NCI-H1694 treated with DMSO at 0.1 percent for 48 hours (cell line): ENCODE results near the gene NCBP3.
"Not testable (repeated sequence)": the region's sequence is repeated elsewhere in the genome, so short reads cannot be mapped to it uniquely, and the experiment has no call there.

Experiments used
- DNase-seq: peaks from one replicate; lab custom pipeline; 2025; lab: John Stamatoyannopoulos, UW

The NCBP3 gene

DNA sequence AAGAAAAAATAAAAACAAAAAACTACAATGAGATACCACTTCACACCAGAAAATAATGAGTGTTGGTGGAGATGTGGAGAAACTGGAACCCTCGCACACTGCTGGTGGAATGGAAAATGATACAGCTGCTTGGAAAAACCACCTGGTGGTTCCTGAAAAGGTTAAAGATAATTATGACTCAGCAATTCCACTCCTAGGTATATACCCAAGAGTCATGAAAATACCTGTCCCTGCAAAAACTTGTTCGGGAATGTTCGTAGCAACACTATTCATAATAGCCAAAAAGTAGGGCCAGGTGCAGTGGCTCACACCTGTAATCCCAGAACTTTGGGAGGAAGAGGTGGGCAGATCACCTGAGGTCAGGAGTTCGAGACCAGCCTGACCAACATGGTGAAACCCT lies 36.9 kb downstream of the NCBP3 start:
- DNase-seq = no peak

DNA sequence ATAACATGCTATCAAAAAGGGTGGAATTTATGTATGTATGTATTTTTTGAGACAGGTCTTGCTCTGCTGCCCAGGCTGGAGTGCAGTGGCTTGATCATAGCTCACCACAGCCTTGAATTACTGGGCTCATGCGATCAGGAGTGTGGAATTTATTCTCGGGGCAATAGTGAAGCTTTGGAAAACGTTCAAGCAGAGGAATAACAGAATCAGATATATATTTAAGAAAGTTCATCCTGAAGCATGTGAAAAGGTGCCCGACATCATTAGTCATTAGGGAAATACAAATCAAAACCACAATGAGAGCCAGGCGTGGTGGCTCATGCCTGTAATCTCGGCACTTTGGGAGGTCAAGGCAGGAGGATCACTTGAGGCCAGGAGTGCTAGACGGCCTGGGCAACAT lies 37.3 kb downstream of the NCBP3 start:
- DNase-seq = no peak

DNA sequence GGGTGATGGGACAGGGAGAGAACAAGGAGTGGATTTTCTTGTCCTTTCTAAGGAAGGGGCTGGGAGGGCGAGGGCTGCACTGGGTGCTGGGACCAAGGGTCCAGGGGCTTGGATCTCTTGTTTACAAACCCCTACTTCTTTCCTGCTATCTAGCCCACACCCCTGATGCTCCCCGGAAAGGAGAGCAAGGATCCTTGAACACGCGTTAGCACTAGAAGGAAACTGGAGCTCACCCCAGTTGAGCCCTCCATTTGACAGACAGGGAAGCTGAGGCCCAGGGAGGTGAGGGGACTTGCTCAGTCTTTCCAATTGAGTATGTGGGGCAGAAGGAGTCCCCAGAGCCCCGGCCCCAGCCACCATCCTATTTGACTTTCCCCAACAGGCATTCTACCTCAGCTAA lies 40.5 kb downstream of the NCBP3 start:
- DNase-seq = no peak

DNA sequence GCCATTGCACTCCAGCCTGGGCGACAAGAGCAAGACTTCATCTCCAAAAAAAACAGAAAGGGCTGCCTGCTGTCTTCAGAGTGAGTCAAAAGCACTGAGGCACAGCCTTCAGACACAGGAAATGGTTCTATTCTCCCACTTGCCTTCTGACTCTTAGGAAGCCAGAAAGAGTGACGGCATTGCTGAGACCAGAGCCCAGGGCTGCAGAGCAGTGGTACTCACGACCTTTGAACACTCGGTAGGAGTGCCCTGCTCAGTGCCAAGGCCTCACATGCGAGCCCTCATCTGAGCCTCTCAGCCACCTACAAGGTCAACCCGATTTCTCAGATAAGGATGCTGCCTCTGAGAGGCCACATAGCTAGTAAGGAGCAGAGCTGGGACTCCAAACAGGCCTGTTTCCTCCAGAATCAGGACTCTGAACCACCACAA lies 41.5 kb downstream of the NCBP3 start:
- DNase-seq = no peak

DNA sequence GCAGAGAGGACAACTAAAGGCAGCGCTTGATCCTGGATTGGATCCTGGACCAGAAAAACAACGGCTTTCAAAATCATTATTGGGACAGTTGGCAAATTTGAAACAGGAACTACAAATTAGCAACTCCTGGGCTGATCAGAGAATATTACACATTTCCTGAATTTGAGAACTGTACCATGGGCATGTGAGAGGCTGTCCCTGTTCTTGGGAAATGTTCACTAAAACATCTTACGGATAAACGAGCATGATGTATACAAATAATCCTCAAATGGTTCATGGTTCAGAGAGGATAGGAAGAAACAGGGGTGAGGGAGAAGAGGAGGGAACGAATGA lies 42.8 kb downstream of the NCBP3 start:
- no peak for DNase-seq

DNA sequence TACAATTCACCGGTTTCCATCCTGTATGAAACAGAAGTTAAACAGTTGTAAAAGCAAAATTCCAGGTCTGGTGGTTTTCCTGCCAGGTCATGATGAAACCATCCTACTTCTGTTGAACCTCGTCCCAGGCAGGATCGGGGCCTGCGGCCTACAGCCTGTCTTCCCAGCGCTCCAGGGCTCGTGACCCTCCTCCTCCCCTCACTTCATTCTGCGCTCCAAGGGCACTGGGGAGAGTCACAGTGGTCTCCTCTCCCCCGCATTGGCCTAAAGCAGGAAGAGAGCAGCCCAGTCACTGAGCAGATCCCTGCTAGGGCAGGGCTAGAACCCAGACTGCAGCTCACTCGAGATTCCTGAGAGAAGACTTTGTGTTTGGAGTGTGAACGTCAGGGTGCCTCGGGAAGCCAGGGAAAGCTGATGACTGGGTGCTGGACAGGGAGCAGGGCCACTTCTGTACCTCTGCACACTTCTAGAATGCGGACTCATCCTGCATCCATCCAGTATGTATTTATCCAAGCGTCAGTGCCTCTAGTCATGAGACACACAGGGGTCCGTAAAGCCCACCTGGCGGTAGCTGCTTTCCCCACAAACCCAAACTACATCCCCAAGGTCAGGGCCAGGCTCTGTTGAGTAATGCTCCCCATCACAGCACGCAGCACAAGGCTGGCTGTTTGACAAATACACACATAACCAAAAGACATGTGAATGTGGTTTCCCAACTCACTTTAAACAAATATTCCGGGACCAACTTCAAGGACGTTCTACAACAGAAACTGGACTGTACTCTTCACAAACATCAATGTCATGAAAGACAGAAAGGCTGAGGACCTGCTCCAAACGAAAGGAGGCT lies 43.4 kb downstream of the NCBP3 start:
- no peak for DNase-seq

DNA sequence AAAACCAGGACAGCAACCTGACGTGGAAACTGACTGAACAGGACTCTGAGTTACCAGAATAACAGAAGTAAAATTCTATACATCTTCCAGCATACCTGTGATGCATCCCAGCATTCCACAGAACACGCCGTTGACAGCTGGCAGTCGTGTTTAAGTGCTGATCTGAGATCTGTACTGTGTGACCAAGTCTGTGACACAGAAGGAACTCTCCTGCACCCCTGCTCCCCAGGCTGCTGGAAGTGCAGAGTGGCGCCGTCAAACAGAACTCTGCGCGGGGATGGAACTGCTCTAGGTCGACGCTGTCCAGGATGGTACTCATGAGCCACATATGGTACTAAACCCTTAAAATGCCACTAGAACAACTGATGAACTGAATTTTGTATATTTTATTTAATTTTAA lies 44.3 kb downstream of the NCBP3 start:
- no peak for DNase-seq

DNA sequence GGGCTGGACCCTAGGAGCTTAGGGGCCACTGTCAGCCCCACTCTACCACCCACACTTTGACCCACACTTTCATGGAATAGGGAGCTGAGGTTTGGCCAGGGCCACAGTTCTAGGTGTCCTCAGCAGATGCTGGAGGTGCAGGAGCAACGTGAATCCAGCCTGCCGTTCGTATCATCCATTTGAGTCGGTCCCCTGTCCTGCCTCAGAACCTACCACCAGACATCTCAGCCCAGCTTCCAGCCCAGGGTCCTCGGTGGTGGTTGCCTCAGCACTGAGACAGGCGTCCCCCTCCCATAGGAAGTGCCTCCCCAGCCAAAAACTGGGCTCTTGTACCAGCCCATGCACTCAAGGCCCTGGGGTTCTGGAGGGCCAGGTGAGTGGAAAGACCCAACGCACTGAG lies 44.7 kb downstream of the NCBP3 start:
- DNase-seq = no peak

DNA sequence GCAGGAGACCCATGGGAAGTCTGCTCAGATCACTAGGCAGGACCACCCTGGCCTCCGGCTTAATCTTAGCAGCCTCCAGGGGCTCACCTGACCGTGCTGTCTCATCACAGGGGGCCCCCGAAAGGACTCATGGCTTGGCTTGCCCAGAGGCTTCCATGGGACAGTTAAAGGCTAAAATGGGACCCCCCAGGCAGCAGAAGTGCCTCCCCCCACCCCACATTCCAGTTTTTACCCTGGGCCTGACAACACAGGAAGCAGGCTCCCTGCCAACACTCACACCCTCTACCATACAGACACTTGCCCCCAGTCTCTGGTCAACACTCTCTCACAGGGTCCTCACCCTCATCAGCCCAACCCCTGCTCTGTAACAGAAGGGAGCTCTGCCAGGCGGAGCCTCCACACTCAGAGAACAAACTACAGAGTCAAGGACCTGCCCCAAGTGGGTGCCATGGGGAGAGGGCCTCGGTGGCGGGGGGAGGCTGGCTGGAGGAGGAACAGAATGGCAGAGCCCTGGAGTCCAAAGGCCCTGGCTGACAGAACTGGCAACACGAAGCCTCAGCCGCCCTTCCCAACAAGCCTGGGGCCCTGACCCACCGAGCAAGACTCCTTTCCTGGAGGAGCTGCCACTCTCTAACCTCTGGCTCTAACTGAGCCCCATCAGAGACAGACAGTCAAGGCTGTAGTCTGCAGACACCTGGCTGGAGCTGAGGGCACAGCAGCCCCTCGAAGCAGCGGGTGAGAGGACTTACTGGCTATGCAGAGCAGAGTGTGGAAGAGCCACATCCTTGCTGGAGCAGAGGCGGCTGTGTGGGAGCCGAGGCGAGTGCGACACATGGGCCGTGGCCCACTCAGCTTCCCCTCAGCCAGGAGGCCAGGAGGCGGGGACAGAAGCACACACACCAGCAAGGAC lies 45.4 kb downstream of the NCBP3 start, which contains the start of gene ITGAE:
ITGAE (minus strand) TSS at position 827 of the 910 bp plus-strand sequence; CDS start at position 783, 44 bp downstream.
- no peak for DNase-seq

DNA sequence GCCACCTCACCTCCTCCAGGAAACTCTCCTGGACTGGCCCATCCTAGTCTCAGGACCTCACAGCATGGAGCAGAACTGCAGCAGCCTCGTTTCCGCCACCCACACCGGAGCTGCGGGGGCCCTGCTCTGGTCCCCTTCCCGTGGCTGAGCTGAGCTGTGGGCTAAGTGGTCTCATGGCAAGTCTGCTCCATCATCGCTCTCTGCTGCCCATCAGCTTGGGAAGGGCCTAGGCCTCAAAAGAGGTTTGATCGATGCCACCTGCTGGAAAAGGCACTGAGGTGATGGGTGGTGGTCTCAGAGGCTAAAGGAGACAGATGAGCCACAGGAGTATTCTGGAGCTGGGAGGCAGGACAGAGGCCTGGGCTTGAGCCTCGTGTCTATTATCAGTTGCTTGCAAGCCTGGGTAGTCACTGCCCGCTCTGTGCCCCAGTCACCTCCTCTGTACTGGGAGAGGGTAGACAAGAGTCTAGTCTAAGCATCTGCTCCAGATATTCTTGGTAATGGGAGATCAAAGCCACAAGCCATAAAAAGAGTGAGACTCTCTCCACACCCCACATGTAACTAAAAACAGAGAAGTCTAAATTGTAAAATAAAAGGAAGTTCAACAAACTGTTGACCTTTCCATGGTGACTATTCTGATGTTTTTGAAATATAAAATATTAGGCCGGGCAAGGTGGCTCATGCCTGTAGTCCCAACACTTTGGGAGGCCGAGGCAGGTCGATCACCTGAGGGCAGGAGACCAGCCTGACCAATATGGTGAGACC lies 46.7 kb downstream of the NCBP3 start:
- no peak for DNase-seq

DNA sequence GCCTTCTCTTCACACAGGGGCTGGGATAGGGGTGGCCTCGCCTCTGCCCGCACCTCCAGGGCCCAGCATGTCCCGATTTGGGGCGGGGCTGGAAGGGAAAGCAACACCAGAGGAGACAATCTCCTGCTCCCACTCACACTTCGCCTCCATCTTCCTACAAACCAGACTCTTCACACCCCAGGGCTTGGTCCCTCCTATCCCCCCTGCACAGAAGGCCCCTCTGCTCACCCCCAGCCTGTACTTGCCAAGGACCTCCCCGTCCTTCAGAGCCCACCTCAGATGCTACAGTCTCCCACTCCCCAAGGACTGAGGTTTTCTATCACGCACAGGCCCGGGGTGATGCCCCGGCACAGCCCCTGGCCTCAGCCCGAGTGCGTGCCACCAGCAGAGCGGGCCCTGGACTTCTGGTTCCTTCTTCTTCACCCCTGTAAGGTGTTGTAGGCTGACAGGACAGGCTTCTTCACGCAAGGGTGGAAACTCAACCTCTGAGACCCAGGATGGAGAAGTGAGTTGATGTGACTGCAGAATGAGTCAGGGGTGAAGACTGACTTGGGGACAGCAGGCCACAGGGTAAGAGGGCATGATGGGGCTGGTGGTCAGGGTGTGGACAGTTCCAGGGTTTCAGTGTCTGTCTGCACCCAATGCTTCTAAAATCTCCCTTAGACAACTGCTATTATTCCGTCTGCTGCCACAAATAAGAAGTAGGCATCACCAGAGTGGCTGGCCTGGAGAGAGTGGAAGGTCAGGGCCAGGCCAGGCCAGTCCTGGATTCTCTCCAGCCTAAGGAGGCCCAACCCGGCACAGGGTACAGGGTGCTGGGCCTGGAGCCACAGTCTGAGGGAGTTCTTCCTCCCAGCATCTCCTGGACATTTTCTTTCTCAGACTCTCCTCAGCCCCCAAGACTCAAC lies 47.5 kb downstream of the NCBP3 start:
- DNase-seq = no peak

DNA sequence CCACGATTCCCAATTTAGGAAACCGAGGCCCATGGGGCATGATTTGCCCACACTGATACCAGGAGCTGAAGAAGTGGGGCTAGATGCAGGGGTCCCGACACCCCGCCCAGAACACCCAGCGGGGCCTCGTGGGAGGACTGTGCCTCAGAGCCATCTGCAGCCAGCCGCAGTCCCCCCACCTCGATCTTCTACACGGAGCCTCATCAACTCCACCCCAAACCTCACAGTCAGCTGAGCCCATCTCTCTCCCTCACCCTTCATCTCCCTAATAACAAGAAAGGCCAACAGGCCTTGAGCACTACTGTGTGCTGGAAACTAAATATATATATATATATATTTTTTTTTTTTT lies 49.2 kb downstream of the NCBP3 start:
- no peak for DNase-seq

DNA sequence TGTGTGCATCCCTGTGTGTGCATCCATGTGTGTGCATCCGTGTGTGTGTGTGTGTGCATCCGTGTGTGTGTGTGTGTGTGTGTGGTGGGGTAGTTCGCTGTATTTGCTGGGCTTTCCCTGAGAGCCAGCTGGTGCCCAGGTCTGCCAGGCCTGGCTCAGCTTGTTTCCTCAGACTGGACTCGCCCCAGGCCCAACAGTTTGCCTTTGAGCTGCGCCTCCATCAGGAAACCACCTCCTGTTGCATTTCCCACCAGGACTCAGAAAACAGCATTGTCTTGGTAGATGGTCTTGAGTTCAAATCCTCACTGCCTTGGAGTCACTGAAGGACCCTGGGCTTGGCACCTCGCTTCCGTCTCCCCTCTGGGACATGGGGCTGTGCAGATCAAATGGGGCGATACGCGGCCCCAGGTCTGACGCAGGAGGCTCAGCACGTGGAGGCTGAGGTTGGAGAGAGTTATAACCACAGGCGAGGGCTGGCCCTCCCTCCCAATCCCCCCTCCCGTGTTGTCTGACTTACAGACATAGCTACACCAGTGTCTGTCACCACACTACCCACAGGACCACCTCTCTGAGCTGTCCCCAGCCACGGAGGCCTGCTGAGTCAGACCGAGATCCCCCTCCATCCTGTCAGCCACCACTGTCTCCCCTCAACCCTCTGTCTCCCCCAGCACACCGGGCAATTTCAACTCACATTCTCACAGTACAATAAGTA lies 49.8 kb downstream of the NCBP3 start:
- DNase-seq = no peak

DNA sequence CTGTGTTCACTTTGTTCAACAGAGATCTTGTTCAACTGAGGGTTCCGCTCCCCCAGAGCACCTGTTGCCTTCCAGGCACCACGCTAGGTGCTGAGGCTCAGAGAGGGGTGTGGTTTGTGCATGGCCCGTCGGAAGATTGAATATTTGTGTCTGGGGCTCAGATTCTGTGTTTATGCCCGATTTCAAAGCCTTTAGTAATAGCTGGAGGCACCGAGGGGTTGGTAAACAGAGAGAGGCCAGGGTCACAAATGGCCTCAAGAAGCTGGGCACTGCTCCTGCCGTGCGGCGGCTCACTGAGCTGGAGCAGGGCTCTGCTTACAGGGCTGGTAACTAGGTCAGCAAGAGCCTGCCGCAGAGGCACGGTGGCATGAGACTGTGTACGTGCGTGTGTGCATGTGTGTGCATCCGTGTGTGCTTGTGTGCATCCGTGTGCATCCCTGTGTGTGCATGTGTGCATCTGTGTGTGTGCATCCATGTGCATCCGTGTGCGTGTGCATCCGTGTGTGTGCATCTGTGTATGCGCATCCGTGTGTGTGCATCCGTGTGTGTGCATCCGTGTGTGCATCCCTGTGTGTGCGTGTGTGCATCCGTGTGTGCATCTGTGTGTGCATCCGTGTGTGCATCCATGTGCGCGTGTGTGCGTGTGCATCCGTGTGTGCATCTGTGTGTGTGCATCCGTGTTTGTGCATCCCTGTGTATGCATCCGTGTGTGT lies 50.5 kb downstream of the NCBP3 start:
- no peak for DNase-seq

DNA sequence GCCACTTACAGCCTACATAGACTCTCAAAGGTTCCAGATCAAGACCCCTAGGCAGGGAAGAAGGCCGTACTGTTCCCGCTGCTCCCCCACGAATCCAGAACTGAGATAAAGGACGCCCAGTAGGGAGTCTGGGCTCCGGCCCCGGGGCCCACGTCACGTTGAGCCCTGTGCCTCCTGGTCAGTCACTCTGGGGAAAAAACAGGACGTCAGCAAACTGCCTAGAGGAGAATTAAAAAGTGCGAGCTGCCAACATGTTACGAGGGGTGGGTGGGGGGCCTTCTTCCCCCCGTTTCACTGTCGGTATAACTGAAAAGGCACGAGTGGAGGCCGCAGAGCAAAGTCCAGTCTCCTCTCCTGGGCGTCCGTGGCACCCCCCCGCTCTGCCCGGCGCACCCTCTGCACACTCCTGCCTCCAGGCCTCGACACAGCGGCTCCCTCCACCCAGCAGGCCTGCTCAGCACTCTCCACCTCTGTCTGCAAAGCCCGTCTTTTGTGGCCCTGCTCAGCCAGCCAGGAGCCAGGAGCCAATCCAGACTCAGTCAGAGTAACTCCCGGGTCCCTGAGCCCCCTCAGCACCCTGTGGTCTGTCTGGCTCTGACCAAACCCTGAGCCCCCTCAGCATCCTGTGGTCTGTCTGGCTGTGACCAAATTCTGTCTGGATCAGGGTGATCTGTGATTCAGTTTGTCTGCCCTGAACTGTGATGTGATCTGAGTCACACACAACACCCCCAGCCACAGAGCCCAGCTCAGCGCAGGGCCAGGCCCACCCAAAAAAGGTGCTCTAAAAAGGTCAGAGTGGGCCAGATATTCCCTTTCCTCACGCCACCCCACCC lies 51.3 kb downstream of the NCBP3 start:
- DNase-seq = no peak

DNA sequence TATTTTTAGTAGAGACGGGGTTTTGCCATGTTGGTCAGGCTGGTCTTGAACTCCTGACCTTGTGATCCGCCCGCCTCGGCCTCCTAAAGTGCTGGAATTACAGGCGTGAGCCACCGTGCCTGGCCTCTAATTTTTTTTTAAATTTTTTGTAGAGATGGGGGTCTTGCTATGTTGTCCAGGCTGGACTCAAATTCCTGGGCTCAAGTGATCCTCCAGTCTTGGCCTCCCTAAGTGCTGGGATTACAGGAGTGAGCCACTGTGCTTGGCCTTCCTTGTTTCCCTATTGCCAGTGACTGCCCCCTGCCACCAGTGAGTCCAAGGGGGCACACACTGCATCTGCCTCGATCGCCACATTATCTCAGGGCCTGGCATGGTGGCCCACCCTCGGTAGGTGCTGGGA lies 51.9 kb downstream of the NCBP3 start:
- not testable (repeated sequence) for DNase-seq

DNA sequence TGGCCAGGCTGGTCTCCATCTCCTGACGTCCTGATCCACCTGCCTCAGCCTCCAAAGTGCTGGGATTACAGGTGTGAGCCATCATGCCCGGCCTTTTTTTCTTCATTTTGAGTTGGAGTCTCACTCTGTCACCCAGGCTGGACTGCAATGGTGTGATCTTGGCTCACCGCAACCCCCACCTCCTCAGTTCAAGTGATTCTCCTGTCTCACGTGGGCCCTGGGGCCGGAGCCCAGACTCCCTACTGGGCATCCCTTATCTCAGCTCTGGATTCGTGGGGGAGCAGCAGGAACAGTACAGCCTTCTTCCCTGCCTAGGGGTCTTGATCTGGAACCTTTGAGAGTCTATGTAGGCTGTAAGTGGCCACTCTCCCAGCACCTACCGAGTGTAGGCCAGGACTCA lies 52.8 kb downstream of the NCBP3 start:
- DNase-seq = not testable (repeated sequence)

DNA sequence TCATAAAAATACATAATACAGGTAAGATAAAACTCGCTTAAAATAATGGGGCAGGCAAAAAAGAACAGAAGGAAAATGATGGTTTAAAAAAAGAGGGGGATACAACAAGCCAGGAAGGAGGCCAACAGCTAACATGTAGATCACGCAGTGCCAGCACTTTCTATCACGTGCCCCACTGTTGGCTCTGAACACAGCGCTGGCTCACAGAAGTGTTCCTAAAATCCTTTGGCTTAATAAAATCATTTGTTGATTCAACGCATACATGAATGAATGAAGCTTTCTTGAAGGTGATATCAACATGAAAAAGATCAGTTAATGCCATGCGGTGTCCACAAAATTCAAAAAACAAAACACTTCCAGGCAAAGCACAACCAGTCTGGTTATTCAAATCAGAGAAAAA lies 53.6 kb downstream of the NCBP3 start:
- no peak for DNase-seq

DNA sequence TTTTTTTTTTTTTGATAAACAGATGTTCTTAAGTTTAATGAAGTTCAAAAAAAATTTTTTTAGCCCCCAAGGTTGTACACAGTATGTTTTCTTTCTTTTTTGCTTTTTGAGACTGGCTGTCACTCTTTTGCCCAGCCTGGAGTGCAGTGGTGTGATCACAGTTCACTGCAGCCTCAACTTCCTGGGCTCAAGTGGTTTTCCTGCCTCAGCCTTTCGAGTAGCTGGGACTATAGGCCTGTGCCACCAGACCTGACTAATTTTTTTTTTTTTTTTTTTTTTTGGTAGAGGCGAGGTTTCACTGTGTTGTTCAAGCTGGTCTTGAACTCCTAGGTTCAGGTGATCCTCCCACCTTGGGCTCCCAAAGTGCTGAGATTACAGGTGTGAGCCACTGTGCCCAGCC lies 57.8 kb downstream of the NCBP3 start:
- no peak for DNase-seq
